T-helper 1 cell treated with Interleukin-12 subunit alpha and Interleukin-12 subunit beta and Interleukin-4 antibody, amounts not matched to agents 30 ng/mL and 1 ng/mL, for 36 hours (primary cell): ENCODE results near the gene PTN. TPM values are rescaled to one million over a fixed set of nuclear protein-coding genes. Genes with fewer than 3 reads are reported as not detected.
"Not testable (repeated sequence)": the region's sequence is repeated elsewhere in the genome, so short reads cannot be mapped to it uniquely, and the experiment has no call there.

ENCODE experiments used
- intact Hi-C: fragments of 100-400 bp; cut with micrococcal nuclease; formaldehyde crosslinking; loops from one replicate; pipeline ENCODE4 v1.15.1; 2024
- total RNA-seq: library from RNA; stranded (reverse); gene quantifications from 2 replicates; pipeline ENCODE4 v1.2.3, GENCODE V29; 2022

The PTN gene
- total RNA-seq, 1 donor from 2014 or later: not detected

- intact Hi-C loops: not testable (repeated sequence)
These were observed 75.3 kb downstream of the PTN start for GRCh38 chr7:137268001-137268865.

- intact Hi-C loops: no loop called here
These were observed 76.8 kb downstream of the PTN start for GRCh38 chr7:137266764-137267163.

- intact Hi-C loops: not testable (repeated sequence)
These were observed 78.1 kb downstream of the PTN start for GRCh38 chr7:137265480-137265879.

- intact Hi-C loops: no loop called here
These were observed 80.9 kb downstream of the PTN start for GRCh38 chr7:137262599-137262998.

GRCh38 chr7:137258552-137258951 lies 85.0 kb downstream of the PTN start:
- intact Hi-C loops: no loop called here

DNA sequence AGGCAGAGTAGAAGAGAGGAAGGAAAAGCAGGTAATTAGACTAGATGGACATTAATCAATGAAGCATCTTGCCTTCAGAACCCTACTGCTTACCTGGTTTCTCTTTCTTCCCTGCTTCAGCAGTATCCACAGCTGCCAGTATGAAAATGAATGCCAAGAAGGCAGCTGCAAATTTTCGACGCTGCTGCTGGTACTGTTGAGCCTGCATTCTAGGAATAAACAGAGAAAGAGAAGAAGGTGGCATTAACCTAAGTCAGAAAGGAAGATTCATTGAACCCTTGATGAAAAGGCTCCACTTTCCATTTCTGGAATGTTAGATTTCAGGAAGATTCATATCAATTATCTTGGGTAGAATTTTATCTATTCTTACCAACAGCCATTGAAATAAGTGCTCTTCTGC lies 88.8 kb downstream of the PTN start:
- intact Hi-C loops: no loop called here

- intact Hi-C loops: no loop called here
These were observed 97.6 kb downstream of the PTN start for GRCh38 chr7:137245890-137246289.

DNA sequence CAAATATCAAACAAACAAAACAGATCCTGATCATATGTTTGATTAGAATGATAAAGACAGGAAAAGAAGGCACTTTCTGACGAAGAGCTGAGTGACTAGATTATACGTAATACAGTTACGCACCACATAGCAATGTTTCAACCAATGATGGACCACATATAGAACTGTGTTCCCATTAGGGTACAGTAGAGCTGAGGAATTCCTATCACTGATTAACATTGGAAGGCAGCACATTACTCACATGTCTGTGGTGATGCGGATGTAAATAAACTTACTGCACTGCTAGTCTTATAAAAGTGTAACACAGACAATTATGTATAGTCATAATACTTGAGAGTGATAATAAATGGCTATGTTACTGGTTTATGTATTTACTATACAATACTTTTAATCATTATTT lies 98.3 kb downstream of the PTN start:
- intact Hi-C loops: no loop called here

- intact Hi-C loops: no loop called here
These were observed 99.8 kb downstream of the PTN start for GRCh38 chr7:137243741-137244140.

GRCh38 chr7:137242616-137243015 lies 100.9 kb downstream of the PTN start:
- intact Hi-C loops: no loop called here

GRCh38 chr7:137241655-137242360 lies 101.7 kb downstream of the PTN start:
- intact Hi-C loops: no loop called here

GRCh38 chr7:137239186-137239585 lies 104.3 kb downstream of the PTN start:
- intact Hi-C loops: not testable (repeated sequence)

DNA sequence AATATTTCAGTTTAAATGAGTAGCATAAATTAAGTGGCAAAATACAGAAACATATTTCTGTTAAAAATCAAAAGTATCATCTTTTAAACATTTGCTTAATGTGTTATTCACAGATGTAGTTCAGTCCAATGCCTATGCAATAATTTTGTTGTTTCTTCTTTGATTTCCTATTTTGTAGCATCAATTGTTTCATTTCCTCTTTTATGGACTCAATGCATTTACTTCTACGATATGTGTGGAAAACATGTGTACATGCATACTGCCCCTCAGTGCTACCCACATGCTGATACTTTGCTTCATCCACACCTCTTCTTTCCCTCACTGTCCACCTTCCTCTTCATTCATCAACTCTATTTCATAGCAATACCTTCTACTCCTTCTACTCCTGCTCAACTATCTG lies 108.1 kb downstream of the PTN start:
- intact Hi-C loops: no loop called here

GRCh38 chr7:137231167-137231566 lies 112.4 kb downstream of the PTN start:
- intact Hi-C loops: no loop called here

DNA sequence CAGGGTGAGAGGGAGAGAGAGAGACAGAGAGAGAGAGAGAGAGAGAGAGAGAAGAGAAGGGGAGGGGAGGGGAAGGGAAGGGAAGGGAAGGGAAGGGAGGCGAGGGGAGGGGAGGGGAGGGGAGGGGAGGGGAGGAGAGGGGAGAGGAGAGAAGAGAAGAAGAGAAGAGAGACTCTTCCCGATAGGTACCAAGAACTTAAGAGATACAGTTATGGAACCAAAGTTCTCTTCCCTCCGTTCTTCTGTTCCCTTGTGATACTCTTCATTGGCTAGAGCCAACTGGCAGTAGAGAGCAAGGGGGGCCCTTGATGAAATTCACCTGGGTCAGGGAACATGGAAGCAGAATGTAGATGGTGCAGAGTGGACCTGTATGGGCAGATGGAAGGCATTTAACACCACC lies 122.1 kb downstream of the PTN start:
- intact Hi-C loops: no loop called here

- intact Hi-C loops: no loop called here
These were observed 129.8 kb downstream of the PTN start for GRCh38 chr7:137213744-137214143.

DNA sequence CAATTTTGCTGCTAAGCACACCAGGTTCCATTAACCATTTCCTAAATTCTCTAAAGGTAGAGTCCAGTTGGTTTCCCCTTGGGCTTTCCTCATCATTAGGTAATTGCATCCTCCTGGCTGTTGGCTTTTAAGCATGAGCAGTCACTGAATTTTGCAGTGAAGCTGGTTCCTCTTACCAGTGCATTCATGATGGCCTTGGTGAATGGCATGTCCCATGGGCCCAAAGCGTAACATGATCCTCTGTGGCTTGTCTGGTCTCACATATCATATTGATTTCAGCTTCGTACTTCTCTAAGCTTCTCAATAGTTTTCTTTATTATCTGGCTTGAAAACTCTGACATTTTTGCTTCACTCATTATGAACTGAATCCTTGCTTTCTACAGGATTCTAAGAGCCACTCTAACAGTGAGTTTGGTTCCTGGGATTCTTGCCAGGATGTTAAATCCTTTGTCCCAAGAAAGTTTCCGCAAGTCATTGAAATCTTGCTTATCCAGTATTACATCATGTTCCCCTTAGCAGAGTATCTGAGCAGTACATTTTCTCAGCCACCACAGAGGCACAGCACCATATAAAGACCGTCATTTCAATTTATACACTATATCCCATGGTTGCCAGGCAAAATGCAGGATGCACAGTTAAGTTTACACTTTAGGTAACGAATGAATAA lies 134.2 kb downstream of the PTN start:
- intact Hi-C loops: no loop called here

DNA sequence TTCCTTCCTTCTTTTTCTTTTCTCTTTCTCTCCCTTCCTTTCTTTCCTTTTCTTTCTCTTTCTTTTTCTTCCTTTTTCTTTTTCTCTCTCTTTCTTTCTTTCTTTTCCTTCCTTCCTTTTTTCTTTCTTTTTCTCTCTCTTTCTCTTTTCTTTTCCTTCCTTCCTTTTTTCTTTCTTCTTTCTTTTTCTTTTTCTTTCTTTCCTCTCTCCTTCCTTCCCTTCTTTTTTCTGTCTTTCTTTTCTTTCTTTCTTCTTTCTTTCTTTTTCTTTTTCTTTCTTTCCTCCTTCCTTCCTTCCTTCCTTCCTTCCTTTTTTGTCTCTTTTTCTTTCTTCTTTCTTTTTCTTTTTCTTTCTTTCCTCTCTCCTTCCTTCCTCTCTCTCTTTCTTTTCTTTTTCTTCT lies 136.8 kb downstream of the PTN start:
- intact Hi-C loops: no loop called here

DNA sequence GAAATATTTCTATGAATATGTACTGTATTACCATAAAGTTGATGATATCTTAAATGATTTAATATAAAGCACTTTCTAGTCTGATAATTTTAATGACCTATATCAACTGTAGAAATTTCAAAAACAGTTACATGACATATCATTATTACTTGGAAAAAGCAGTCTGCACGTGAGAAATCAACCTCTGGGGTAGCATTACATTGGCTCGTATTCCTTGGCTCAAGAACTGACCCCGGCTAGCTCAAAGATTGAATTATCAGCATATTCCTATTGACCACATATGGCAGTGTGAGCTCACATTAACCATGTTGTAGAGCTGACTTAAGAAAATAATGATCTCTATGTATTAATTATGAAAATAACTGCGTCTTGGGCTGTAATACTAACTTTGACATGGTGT lies 139.3 kb downstream of the PTN start:
- intact Hi-C loops: no loop called here

DNA sequence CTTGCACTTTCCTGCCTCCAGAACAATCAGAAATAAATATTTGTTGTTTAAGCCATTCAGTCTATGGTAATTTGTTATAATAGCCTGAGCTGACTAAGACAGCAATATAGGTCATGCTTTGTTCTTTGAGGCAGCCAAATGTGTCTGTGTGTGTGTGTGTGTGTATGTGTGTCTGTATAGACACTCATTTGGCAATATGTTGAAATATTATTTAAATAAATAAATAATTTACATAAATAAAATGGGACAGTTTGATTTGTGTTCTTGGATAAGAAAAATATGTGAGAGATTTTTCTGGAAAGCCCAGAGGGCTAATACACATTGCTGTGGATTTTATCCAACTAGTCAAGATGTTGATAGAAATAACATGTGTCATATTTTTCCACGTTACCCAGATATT lies 140.2 kb downstream of the PTN start:
- intact Hi-C loops: no loop called here

- intact Hi-C loops: no loop called here
These were observed 146.9 kb downstream of the PTN start for GRCh38 chr7:137196648-137197047.

DNA sequence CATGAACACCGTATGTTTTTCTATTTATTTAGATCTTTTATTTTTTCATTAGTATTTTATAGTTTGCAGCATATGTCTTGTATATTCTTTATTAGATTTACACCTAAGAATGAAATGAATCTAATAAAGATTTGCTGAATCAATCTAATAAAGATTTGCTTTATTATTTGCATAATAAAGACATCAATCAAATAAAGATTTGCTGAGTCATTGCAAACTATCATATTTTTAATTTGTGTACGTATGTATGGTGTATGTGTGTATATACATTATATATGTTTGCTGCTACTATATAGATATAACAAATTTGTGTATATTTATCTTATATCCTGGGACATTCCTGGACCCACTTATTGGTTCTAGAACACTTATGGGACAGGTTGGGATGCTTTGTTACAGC lies 147.5 kb downstream of the PTN start:
- intact Hi-C loops: no loop called here
